ENCODE results near the gene MRPS12.

- TF ChIP-seq POLR2A (IDR thresholded peaks at IDR 0.05) (no peak), CTCF (IDR thresholded peaks at IDR 0.05) (no peak)
Observed at GRCh38 chr19:38959618-38960017, 28.9 kb downstream of the MRPS12 start.

All from tibial nerve (tissue), 3 donors.